Sigmoid colon (tissue), 7 donors: ENCODE data around the gene TENT5D. TPM values are rescaled to one million over a fixed set of nuclear protein-coding genes. Genes with fewer than 3 reads are reported as not detected.

Experiments
- DNase-seq: peaks from one replicate; pipeline ENCODE4 v3.0.0-alpha.2; 2019
- H3K27ac ChIP-seq, 4 donors: fragments of 200-600 bp; sonication (generic); one replicate each; pipeline ENCODE4 v1.5.1; 2016 to 2019; ENCODE audit warnings: mild to moderate bottlenecking in 1 of 4
- H3K27me3 ChIP-seq, 3 donors: fragments of 200-600 bp; sonication (generic); one replicate each; pipeline ENCODE4 v1.5.1; 2019; ENCODE audit warnings: mild to moderate bottlenecking in 1 of 3
- H3K36me3 ChIP-seq, 4 donors: fragments of 200-600 bp; sonication (generic); one replicate each; pipeline ENCODE4 v1.5.1; 2016 to 2019
- H3K4me1 ChIP-seq, 4 donors: fragments of 200-600 bp; sonication (generic); one replicate each; pipeline ENCODE4 v1.5.1; 2017 to 2019
- H3K4me3 ChIP-seq, 4 donors: fragments of 200-600 bp; sonication (generic); one replicate each; pipeline ENCODE4 v1.5.1; 2017 to 2019; ENCODE audit warnings: mild to moderate bottlenecking in 2 of 4, moderate library complexity in 1 of 4
- H3K9me3 ChIP-seq, 4 donors: fragments of 200-600 bp in 3 of 4; sonication (generic) in 3 of 4; one replicate each; pipeline versions ENCODE4 v1.5.1 to v1.6.1; 2013 to 2019
- CTCF ChIP-seq, 4 experiments: fragments of 450-650 bp in 3 of 4; fragments of 200-600 bp in 1 of 4; IDR thresholded peaks; one replicate each; pipeline ENCODE4 v1.5.1; 2016 to 2019; ENCODE audit warnings: antibody characterized with exemption in 4 of 4, mild to moderate bottlenecking in 3 of 4, moderate library complexity in 2 of 4
- EP300 ChIP-seq, 4 donors: sonication (generic); formaldehyde crosslinking; IDR thresholded peaks; one replicate each; pipeline ENCODE4 v1.6.1; 2017; ENCODE audit warnings: antibody characterized with exemption in 4 of 4
- POLR2A ChIP-seq, 2 donors: fragments of 450-650 bp; IDR thresholded peaks; one replicate each; pipeline ENCODE4 v1.6.1; 2016; ENCODE audit warnings: antibody characterized with exemption in 2 of 2, mild to moderate bottlenecking in 2 of 2, moderate library complexity in 2 of 2
- POLR2AphosphoS5 ChIP-seq, 4 donors: sonication (generic); formaldehyde crosslinking; IDR thresholded peaks; one replicate each; pipeline ENCODE4 v1.6.1; 2017; ENCODE audit warnings: antibody characterized with exemption in 4 of 4
- WGBS, 2 donors: extraction: QIAGEN DNeasy Blood & Tissue Kit; methylation state at CpG; one replicate each; pipeline ENCODE4 v1.1.7; 2013; 5-methylcytosine and 5-hydroxymethylcytosine counted together
- intact Hi-C: fragments of 100-400 bp; cut with DNase I; formaldehyde crosslinking; loops from one replicate; pipeline ENCODE4 v1.15.1; 2023
- polyA plus RNA-seq, 3 donors: library from polyadenylated mRNA; stranded (reverse); fragments of 200-250 nt; gene quantifications; one replicate each; pipeline ENCODE4 v1.2.3, GENCODE V29; 2013
- total RNA-seq, 4 donors: library from RNA; depleted of rRNA; stranded (reverse); fragments of >200 nt; gene quantifications; one replicate each; pipeline ENCODE4 v1.1.0, GENCODE V29; 2016
- donor health status: healthy with polysubstance abuse.
- donor health status: Bipolar disorder and iron deficiency.
- donor health status: healthy.

Gene TENT5D
- total and polyA plus RNA-seq, 7 donors = not detected

GRCh38 chrX:80471582-80471981, 51.3 kb downstream of the TENT5D start:
- no peak for TF ChIP-seq POLR2AphosphoS5 (IDR thresholded peaks at IDR 0.05)
- no peak for TF ChIP-seq EP300 (IDR thresholded peaks at IDR 0.05)
- TF ChIP-seq POLR2A (IDR thresholded peaks at IDR 0.05) = no peak
- TF ChIP-seq CTCF (IDR thresholded peaks at IDR 0.05) = no peak
- no peak overlapping the region for H3K4me3 ChIP-seq
- H3K9me3 ChIP-seq = no peaks in the 10 kb centered on the region
- no peaks in the 10 kb centered on the region for H3K36me3 ChIP-seq
- DNase-seq = no peak
- no peaks in the 10 kb centered on the region for H3K27me3 ChIP-seq
- H3K27ac ChIP-seq = no peak overlapping the region
- intact Hi-C loops = no loop called here
- no peaks in the 10 kb centered on the region for H3K4me1 ChIP-seq

GRCh38 chrX:80485543-80485942, 65.3 kb downstream of the TENT5D start:
- no peaks in the 10 kb centered on the region for H3K9me3 ChIP-seq
- no peak overlapping the region for H3K4me3 ChIP-seq
- intact Hi-C loops = no loop called here
- no peaks in the 10 kb centered on the region for H3K4me1 ChIP-seq
- H3K27ac ChIP-seq = no peak overlapping the region
- H3K36me3 ChIP-seq = no peaks in the 10 kb centered on the region
- no peaks in the 10 kb centered on the region for H3K27me3 ChIP-seq
- no peak for DNase-seq
- TF ChIP-seq POLR2A (IDR thresholded peaks at IDR 0.05) (no peak), EP300 (IDR thresholded peaks at IDR 0.05) (no peak), POLR2AphosphoS5 (IDR thresholded peaks at IDR 0.05) (no peak), CTCF (IDR thresholded peaks at IDR 0.05) (no peak)

GRCh38 chrX:80486299-80486698, 66.1 kb downstream of the TENT5D start:
- Histone ChIP-seq H3K4me1 (no peaks in the 10 kb centered on the region), H3K27ac (no peak overlapping the region), H3K36me3 (no peaks in the 10 kb centered on the region), H3K27me3 (no peaks in the 10 kb centered on the region), H3K4me3 (no peak overlapping the region), H3K9me3 (no peaks in the 10 kb centered on the region)
- TF ChIP-seq POLR2A (IDR thresholded peaks at IDR 0.05) = no peak
- no peak for TF ChIP-seq CTCF (IDR thresholded peaks at IDR 0.05)
- TF ChIP-seq EP300 (IDR thresholded peaks at IDR 0.05) = no peak
- TF ChIP-seq POLR2AphosphoS5 (IDR thresholded peaks at IDR 0.05) = no peak
- no peak for DNase-seq
- intact Hi-C loops = no loop called here
- WGBS, 2 donors = 93% methylated on average over 1 of the region's 1 CpG

- TF ChIP-seq POLR2A (IDR thresholded peaks at IDR 0.05) = no peak
- DNase-seq = no peak
- no peaks in the 10 kb centered on the region for H3K27me3 ChIP-seq
- no peaks in the 10 kb centered on the region for H3K36me3 ChIP-seq
- H3K9me3 ChIP-seq = no peaks in the 10 kb centered on the region
- no peak overlapping the region for H3K4me3 ChIP-seq
- no peaks in the 10 kb centered on the region for H3K4me1 ChIP-seq
- intact Hi-C loops = no loop called here
- no peak overlapping the region for H3K27ac ChIP-seq
Measured at GRCh38 chrX:80489166-80489565, 68.9 kb downstream of the TENT5D start.
